Neural crest cell (in vitro differentiated cells): Measurements from ENCODE around the gene ZNF816. TPM values are rescaled to one million over a fixed set of nuclear protein-coding genes. Genes with fewer than 3 reads are reported as not detected.
"Not testable (repeated sequence)": the region's sequence is repeated elsewhere in the genome, so short reads cannot be mapped to it uniquely, and the experiment has no call there.

Source experiments
- DNase-seq: peaks from one replicate; pipeline ENCODE4 v3.0.0; 2021; ENCODE audit warnings: low read depth, mixed read lengths, low spot score
- H3K27ac Mint-ChIP-seq: one replicate; pipeline ENCODE4 v1.8.0; 2021; ENCODE audit warnings: mild to moderate bottlenecking, mixed read lengths; ENCODE audit not compliant: unreplicated experiment
- H3K27me3 Mint-ChIP-seq: 2 replicates; pipeline ENCODE4 v1.8.0; 2021; ENCODE audit warnings: low read depth, mild to moderate bottlenecking, mixed read lengths
- H3K36me3 Mint-ChIP-seq: 2 replicates; pipeline ENCODE4 v1.8.0; 2021; ENCODE audit warnings: low read depth, mild to moderate bottlenecking, mixed read lengths
- H3K4me1 Mint-ChIP-seq: 2 replicates; pipeline ENCODE4 v1.8.0; 2021; ENCODE audit warnings: mixed read lengths
- H3K4me3 Mint-ChIP-seq: one replicate; pipeline ENCODE4 v1.8.0; 2021; ENCODE audit warnings: mild to moderate bottlenecking, mixed read lengths
- H3K9me3 Mint-ChIP-seq: 2 replicates; pipeline ENCODE4 v1.8.0; 2021; ENCODE audit warnings: mixed read lengths
- total RNA-seq: library from RNA; stranded (reverse); gene quantifications from 2 replicates; pipeline ENCODE4 v1.2.1, GENCODE V29; 2021
- TF ChIP-seq, protein P1 (sequence below): fragments of 200-600 bp; sonication (generic); conservative IDR thresholded peaks from 2 replicates; pipeline ENCODE4 v1.5.0; 2021; ENCODE audit warnings: antibody characterized with exemption, mild to moderate bottlenecking

Gene ZNF816
- total RNA-seq, 1 donor from 2014 or later: 13.8 TPM

DNA sequence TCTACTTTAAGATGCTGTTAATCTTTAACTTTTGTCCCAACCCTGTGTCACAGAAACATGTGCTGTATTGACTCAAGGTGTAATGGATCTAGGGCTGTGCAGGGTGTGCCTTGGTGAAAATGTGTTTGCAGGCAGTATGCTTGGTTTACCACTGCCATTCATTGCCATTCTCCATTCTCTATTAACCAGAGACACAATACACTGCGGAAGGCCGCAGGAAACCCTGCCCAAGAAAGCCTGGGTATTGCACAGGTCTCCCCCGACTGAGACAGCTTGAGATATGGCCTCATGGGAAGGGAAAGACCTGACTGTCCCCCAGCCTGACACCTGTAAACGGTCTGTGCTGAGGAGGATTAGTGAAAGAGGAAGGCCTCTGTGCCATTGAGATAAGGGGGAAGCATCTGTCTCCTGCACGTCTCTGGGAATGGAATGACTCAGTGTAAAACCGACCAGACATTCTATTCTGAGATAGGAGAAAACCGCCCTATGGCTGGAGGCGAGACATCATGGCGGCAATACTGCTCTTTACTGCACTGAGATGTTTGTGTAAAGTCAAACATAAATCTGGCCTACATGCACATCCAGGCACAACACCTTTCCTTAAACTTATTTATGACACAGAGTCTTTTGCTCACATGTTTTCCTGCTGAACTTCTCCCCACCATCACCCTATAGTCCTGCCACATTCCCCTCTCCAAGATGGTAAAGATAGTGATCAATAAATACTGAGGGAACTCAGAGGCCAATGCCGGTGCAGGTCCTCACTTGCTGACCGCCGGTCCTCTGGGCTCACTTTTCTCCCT is 26.3 kb downstream of the ZNF816 start:
- Mint-ChIP-seq H3K4me3 (no peak overlapping the region), H3K9me3 (no peaks in the 10 kb centered on the region), H3K36me3 (peaks cover 15% of the 10 kb centered on the region), H3K27me3 (no peaks in the 10 kb centered on the region), H3K4me1 (peaks cover 14% of the 10 kb centered on the region), H3K27ac (no peak overlapping the region)
- TF ChIP-seq, protein P1, sequence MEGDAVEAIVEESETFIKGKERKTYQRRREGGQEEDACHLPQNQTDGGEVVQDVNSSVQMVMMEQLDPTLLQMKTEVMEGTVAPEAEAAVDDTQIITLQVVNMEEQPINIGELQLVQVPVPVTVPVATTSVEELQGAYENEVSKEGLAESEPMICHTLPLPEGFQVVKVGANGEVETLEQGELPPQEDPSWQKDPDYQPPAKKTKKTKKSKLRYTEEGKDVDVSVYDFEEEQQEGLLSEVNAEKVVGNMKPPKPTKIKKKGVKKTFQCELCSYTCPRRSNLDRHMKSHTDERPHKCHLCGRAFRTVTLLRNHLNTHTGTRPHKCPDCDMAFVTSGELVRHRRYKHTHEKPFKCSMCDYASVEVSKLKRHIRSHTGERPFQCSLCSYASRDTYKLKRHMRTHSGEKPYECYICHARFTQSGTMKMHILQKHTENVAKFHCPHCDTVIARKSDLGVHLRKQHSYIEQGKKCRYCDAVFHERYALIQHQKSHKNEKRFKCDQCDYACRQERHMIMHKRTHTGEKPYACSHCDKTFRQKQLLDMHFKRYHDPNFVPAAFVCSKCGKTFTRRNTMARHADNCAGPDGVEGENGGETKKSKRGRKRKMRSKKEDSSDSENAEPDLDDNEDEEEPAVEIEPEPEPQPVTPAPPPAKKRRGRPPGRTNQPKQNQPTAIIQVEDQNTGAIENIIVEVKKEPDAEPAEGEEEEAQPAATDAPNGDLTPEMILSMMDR: no peak
- DNase-seq: no peak

DNA sequence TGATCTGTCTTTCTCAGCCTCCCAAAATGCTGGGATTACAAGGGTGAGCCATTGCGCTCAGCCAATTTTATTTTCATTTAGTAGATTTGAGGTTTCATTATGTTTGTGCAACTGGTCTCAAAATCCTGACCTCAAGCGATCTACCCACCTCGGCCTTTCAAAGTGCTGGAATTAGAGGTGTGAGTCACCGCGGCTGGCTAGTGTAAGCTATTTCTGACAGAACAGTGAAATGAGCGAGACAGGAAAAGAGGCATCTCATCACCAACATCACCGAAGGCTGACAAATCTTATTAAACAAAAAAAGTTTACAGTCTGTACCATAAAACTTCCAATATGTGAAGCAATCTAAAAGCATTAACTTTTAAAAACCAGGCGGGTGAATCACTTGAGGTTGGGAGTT is 27.2 kb downstream of the ZNF816 start:
- H3K4me3 Mint-ChIP-seq: no peak overlapping the region
- H3K4me1 Mint-ChIP-seq: peaks cover 11% of the 10 kb centered on the region
- no peaks in the 10 kb centered on the region for H3K9me3 Mint-ChIP-seq
- no peaks in the 10 kb centered on the region for H3K27me3 Mint-ChIP-seq
- peaks cover 15% of the 10 kb centered on the region for H3K36me3 Mint-ChIP-seq
- TF ChIP-seq, protein P1: no peak
- no peak for DNase-seq
- H3K27ac Mint-ChIP-seq: no peak overlapping the region

DNA sequence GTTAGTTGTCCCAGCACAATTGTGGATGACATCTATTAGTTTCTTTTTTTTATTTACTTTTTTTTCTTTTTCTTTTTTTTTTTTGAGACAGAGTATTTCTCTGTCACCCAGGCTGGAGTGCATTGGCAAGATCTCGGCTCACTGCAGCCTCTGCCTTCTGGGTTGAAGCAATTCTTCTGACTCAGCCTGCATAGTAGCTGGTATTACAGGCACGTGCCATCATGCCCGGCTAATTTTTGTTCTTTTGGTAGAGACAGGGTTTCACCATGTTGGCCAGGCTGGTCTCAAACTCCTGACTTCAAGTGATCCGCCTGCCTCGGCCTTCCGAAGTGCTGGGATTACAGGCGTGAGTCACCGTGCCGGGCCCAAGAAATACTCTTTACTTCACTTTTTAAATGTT is 38.0 kb downstream of the ZNF816 start:
- H3K9me3 Mint-ChIP-seq, H3K27ac Mint-ChIP-seq, DNase-seq, H3K27me3 Mint-ChIP-seq: not testable (repeated sequence)
- Mint-ChIP-seq H3K4me3 (peak overlapping the region; percentile 52), H3K36me3 (peaks cover 25% of the 10 kb centered on the region), H3K4me1 (peaks cover 34% of the 10 kb centered on the region)

- TF ChIP-seq, protein P1: no peak
- no peak for DNase-seq
- Mint-ChIP-seq H3K9me3 (no peaks in the 10 kb centered on the region), H3K27me3 (no peaks in the 10 kb centered on the region), H3K4me3 (peak overlapping the region; percentile 94), H3K27ac (no peak overlapping the region), H3K4me1 (peaks cover 34% of the 10 kb centered on the region), H3K36me3 (peaks cover 22% of the 10 kb centered on the region)
These were observed 38.7 kb downstream of the ZNF816 start for GRCh38 chr19:52923778-52924593.

- no peaks in the 10 kb centered on the region for H3K27me3 Mint-ChIP-seq
- H3K36me3 Mint-ChIP-seq: peaks cover 19% of the 10 kb centered on the region
- peaks cover 34% of the 10 kb centered on the region for H3K4me1 Mint-ChIP-seq
- H3K4me3 Mint-ChIP-seq: peak within 1 kb of the TSS; percentile 94
- no peaks in the 10 kb centered on the region for H3K9me3 Mint-ChIP-seq
- TF ChIP-seq, protein P1: no peak
- peak within 1 kb of the TSS; percentile 98 for H3K27ac Mint-ChIP-seq
- peak; percentile 70 for DNase-seq
These were observed 39.6 kb downstream of the ZNF816 start, which contains the start of gene ZNF888 for GRCh38 chr19:52922841-52923777. Gene ZNF888, minus strand, starts transcription at chr19:52923428. Its CDS starts 5,555 bp downstream, at chr19:52917873.
